ENCODE results near the gene DMBX1. TPM values are rescaled to one million over a fixed set of nuclear protein-coding genes. Genes with fewer than 3 reads are reported as not detected.

Gene DMBX1
- total RNA-seq: not detected
- long read RNA-seq: 0 reads

- ATAC-seq (peak; percentile 63), DNase-seq (no peak)
- intact Hi-C loops (cut with micrococcal nuclease): no loop called here
Observed at GRCh38 chr1:46489638-46490405, at the start of gene DMBX1. Gene DMBX1, plus strand, starts transcription at chr1:46489836. Its CDS starts 17,175 bp downstream, at chr1:46507011.

DNA sequence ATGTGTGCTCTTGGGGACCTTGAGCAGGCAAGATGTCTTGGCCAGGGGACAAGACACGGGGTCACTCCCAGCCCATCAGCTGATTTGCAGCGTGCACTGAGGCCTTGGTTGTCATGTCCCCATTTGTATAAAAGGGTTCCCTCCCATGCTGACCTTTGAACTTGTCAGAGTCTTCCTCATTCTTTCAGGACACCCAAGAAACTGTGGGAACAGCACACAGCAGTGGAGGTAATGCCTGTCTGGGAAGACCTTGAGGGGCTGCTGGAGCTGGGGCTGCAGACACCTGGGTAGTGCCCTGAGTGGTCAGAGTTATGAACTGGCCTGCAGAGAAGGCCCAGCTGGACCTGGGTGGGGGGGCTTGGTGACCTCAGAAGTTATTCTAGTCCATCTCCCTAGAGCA, 49.2 kb upstream of the DMBX1 start:
- DNase-seq: no peak
- intact Hi-C loops (cut with micrococcal nuclease): no loop called here
- ATAC-seq: no peak

- ATAC-seq: peak; percentile 81
- intact Hi-C loops (cut with micrococcal nuclease): no loop called here
- peak; percentile 81 for DNase-seq
Observed at GRCh38 chr1:46442317-46443161, 47.1 kb upstream of the DMBX1 start.

GRCh38 chr1:46444466-46444865, 45.2 kb upstream of the DMBX1 start:
- intact Hi-C loops (cut with micrococcal nuclease): no loop called here
- ATAC-seq: no peak
- DNase-seq: no peak

DNA sequence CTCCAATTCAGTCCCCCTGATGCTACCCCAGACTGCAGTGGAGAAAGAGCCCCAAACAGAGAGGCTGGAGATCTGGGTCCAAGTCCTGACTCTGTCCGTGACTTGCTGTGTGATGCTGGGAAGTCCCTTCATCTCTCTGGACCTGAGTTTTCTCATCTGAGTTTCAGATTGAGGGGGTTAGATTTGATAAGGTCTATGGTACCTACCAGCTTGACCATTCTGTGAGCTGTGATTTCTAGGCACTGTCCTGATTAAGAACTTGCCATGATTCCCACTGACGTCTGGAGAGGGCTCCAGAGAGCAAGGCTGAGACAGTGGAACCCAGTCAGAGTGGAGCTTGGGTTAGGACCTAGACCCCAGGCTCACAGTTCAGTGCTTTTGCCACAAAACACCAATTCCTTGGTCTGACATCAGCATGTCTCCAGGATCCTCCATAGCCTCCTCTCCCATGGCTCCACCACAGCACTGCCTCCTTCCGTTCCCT, 43.8 kb upstream of the DMBX1 start:
- intact Hi-C loops (cut with micrococcal nuclease): loop anchor here (5.0 kb wide), 1 partner anchor 81 kb away; no protein-coding TSS in a partner anchor
- no peak for DNase-seq
- ATAC-seq: no peak

DNA sequence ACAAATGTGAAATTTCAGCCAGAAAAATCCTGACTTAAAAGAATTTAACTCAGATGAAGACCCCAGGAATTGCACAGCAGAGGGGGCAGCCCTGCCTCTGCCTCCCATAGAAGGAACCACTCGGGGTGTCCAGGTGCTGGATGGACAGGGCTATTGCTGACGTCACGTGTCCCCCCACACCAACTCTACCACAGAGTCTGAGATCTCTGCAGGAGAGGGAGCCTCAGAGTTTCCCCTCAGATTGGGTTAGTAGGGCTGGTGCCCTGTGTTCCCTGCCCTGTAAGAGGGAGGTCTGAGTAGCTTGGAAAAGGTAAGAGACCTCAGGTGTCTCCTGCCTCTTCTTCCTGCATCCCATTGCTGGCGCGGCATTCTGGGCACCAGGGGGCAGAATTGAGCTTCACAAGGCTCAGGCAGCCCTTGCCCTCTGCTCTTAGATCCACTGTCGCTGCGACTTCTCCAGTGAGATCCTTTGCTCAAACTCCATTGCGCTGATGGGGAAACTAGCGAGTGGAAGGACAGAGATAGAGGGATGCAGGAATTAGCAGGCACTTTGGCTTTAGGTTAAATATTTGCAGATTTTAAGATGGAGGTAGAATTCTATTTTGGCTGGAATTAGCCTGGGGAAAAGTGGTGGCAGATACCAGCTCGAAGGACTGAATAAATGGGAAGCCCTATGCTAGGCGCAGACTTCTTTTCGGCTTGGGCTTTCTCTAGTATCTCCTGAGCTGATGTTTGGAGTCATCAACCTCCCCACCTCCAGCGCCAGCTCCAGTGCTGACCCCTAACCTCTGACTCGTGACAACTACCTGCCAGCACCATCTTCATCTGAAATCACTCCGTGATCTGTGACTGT, 42.8 kb upstream of the DMBX1 start:
- DNase-seq (peak; percentile 87), ATAC-seq (peak; percentile 72)
- intact Hi-C loops (cut with micrococcal nuclease): loop anchor here (5.0 kb wide), 1 partner anchor 80 kb away; no protein-coding TSS in a partner anchor

GRCh38 chr1:46447499-46448108, 42.0 kb upstream of the DMBX1 start:
- no peak for ATAC-seq
- DNase-seq: no peak
- intact Hi-C loops (cut with micrococcal nuclease): loop anchor here (5.0 kb wide), 1 partner anchor 80 kb away; no protein-coding TSS in a partner anchor

DNA sequence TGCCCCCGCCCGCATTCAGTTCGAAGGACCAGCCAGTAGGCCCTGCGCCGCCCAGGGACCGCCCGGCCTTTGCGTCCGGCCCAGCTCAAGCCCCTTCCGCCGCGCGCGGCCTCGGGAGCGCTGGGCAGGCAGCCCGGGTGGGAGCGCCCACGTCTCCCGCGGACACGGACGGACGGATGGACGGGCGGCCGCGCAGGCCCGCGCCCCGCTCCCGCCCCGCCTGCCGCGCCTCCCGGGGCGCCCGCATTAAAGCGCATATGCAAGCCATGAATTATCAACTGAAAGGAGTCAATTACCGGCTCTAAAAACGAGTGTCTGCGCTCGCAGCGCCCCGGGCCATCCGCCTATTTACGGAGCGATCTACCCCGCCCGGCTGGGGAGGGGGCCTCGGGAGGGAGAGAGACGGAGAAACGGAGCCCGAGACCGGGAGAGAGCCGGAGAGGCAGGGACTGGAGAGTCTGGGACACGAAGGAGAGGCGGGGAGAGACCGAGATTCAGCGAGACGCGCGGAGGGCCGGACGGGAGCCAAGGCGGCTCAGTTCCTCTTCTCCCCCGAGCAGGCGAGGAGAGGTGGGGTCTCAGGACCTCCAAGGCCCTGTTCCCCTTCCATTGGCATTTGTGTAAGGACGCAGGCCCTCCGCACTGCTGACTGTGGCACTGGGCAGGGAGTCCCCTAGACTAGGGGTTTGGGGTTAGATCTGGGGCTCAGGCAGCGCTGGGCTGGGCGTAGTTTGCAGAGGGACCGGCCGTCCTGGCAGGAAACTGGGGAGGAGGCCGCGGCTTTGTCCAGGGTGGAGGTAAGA, 41.3 kb upstream of the DMBX1 start:
- peak; percentile 37 for ATAC-seq
- intact Hi-C loops (cut with micrococcal nuclease): loop anchor here (5.0 kb wide), 1 partner anchor 79 kb away; no protein-coding TSS in a partner anchor
- DNase-seq: no peak

DNA sequence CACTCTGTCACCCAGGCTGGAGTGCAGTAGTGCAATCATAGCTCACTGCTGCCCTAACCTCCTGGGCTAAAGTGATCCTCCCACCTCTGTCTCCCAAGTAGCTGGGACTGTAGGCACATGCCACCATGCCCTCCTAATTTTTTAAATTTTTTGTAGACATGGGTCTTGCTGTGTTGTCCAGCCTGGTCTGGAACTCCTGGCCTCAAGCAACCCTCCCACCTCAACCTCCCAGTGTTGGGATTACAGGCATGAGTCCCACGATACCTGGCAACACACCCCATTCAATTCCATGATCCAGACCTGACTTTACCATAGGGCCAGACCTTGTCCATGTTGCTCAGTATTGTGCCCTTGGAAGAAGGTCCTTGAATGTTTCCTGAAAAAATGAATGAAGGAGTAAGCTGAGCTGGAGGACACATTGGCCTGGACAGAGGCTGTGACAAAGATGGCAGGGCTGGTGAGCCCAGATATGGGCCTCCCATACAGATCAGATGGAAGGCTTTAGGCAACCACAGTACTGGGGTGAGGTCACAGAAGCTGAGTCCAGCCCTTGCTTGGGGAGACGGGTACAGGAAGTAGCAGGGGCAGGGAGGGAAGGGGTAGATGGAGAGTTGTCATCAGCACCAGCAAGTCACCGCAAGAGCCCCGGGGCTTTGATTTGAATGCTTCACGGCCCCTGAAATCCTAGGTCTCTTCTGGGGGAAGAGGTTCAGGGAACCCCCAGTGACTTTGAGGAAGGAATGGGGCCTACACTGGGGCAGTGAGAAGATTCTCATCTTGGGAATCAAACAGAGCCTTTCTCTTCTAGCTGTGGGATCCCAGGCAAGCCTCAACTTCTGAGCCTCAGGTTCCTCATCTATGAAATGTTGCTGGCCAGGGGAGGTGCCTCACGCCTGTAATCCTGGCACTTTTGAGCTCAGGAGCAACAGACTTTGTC, 40.1 kb upstream of the DMBX1 start:
- DNase-seq (no peak), ATAC-seq (no peak)
- intact Hi-C loops (cut with micrococcal nuclease): loop anchor here (5.0 kb wide), 1 partner anchor 78 kb away; no protein-coding TSS in a partner anchor

GRCh38 chr1:46450160-46450517, 39.5 kb upstream of the DMBX1 start:
- intact Hi-C loops (cut with micrococcal nuclease): no loop called here
- DNase-seq (no peak), ATAC-seq (no peak)

DNA sequence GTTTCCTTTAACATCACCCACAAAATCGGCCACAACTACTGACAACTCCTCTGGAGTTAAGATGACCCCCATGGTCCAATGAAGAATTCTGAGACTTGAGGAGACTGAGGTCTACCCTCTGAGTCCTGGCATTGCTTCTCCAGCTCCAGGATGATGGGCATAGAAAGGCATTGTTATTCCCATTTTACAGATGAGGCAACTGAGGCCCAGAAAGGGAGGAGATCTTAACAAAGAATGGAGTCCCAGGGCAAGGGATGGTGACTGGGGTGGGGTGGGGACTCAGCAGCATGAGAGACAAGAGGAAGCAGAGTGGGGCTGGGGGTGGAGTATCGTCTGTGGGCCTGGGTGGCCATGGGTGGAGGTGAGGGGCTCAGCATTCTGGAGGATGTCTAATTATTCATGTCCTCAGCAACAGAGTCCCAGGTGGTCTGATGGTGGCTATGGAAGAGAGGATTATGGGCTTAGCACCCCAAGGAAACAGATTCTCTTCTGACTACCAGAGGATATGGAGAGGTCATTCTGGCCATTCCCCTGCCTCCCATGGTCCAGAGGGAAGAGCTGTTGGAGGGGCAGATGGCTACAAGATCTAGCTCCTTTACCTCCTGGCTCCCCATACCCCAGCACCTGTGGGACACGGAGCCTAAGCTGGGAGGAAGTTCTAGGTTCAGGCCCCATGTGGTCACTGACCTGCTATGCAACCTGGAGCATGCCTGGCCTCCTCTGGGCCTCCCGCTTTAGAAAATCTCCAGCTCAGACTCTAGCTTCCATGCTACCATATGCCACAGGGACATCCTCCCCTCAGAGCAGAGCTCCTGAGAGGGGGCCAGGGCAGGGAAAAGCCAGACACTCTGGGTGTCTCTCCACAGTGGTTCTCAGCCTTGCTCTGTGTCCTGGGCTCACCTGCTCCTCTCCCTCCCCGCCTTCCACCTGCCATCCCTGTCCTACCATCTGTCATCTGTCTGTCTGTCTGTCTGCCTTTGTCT, 37.4 kb upstream of the DMBX1 start:
- DNase-seq: no peak
- intact Hi-C loops (cut with micrococcal nuclease): no loop called here
- ATAC-seq: no peak

DNA sequence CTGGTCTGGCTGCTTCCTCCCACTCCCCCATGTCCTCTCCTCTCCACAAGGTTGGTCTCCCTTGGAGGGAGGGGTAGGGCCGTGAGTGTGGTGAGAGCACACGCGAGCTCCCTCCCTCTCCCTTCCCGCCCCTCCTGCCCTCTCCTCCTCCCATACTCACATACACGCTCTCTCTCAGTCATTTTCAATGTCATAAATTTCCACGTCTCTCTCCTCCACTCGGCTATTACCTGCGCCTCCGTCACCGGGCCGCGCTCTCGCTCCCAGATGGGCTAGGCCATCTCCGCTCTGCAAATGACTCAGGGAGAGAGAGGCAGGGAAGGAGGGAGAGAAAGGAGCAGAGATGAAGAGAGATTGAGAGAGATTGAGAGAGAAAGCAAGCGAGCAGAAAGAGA, 36.7 kb upstream of the DMBX1 start:
- intact Hi-C loops (cut with micrococcal nuclease): no loop called here
- DNase-seq (no peak), ATAC-seq (no peak)

DNA sequence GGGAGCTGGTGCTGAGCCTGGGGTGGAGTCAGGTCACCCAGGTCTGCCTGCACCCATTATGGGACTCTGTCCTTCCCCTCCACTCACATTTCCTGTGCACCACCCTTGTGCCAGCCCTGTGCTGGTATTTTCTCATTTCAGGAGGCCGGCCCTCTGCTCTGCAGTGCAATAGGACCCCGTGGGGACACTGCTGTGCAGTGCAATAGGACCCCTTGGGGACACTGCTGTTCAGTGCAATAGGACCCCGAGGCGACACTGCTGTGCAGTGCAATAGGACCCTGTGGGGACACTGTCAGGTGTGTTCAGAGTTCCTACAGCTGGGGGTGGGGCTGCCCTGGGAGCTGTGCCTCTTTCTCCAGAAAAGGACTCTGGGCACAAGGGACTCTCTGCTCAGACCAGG, 36.2 kb upstream of the DMBX1 start:
- intact Hi-C loops (cut with micrococcal nuclease): no loop called here
- no peak for DNase-seq

GRCh38 chr1:46455951-46456350, 33.7 kb upstream of the DMBX1 start:
- DNase-seq: no peak
- intact Hi-C loops (cut with micrococcal nuclease): no loop called here

More for the DNA sequence above, 36.2 kb upstream of the DMBX1 start:
- no peak for ATAC-seq

GRCh38 chr1:46456411-46456963, 33.1 kb upstream of the DMBX1 start:
- no peak for DNase-seq
- ATAC-seq: no peak
- intact Hi-C loops (cut with micrococcal nuclease): no loop called here

More at GRCh38 chr1:46455951-46456350, 33.7 kb upstream of the DMBX1 start:
- ATAC-seq: no peak
